Measurements from ENCODE around the gene DHRS9.

Gene DHRS9

GRCh38 chr2:169091761-169092519, 22.6 kb downstream of the DHRS9 start:
- Histone ChIP-seq H3K9me3 (replicated peaks; ENCODE audit: insufficient read depth, low read length) (no peaks in the 10 kb centered on the region), H3K79me2 (ENCODE audit: low read length) (no peaks in the 10 kb centered on the region), H3K27ac (ENCODE audit: low read length) (no peak overlapping the region), H3K4me1 (ENCODE audit: low read length) (peaks cover 21% of the 10 kb centered on the region), H3K4me3 (ENCODE audit: low read length) (no peak overlapping the region), H3K9me2 (replicated peaks; ENCODE audit: insufficient read depth, low read length) (no peaks in the 10 kb centered on the region), H3K4me2 (ENCODE audit: low read depth, low read length) (no peak overlapping the region), H4K20me1 (ENCODE audit: insufficient read depth, low read length) (no peaks in the 10 kb centered on the region), H3F3A (ENCODE audit: insufficient read depth, low read length) (peaks cover 16% of the 10 kb centered on the region), H2AFZ (ENCODE audit: low read length) (no peak overlapping the region), H3K36me3 (replicated peaks; ENCODE audit: insufficient read depth, low read length) (no peaks in the 10 kb centered on the region), H3K9ac (ENCODE audit: low read length) (no peak overlapping the region), H3K27me3 (replicated peaks; ENCODE audit: insufficient read depth, low read length) (no peaks in the 10 kb centered on the region)
- no peak for DNase-seq
- TF ChIP-seq CTCF (IDR thresholded peaks at IDR 0.05; ENCODE audit: low read length) = no peak

GRCh38 chr2:169093535-169093934, 24.2 kb downstream of the DHRS9 start:
- no peak overlapping the region for H3K4me2 ChIP-seq (ENCODE audit: low read depth, low read length)
- no peak overlapping the region for H3K9ac ChIP-seq (ENCODE audit: low read length)
- no peak overlapping the region for H2AFZ ChIP-seq (ENCODE audit: low read length)
- H3K4me3 ChIP-seq (ENCODE audit: low read length) = no peak overlapping the region
- no peaks in the 10 kb centered on the region for H3K27me3 ChIP-seq (replicated peaks; ENCODE audit: insufficient read depth, low read length)
- peaks cover 22% of the 10 kb centered on the region for H3K4me1 ChIP-seq (ENCODE audit: low read length)
- H3F3A ChIP-seq (ENCODE audit: insufficient read depth, low read length) = peaks cover 16% of the 10 kb centered on the region
- no peaks in the 10 kb centered on the region for H3K36me3 ChIP-seq (replicated peaks; ENCODE audit: insufficient read depth, low read length)
- no peak for DNase-seq
- no peaks in the 10 kb centered on the region for H3K9me2 ChIP-seq (replicated peaks; ENCODE audit: insufficient read depth, low read length)
- no peak overlapping the region for H3K27ac ChIP-seq (ENCODE audit: low read length)
- no peaks in the 10 kb centered on the region for H4K20me1 ChIP-seq (ENCODE audit: insufficient read depth, low read length)
- no peak for TF ChIP-seq CTCF (IDR thresholded peaks at IDR 0.05; ENCODE audit: low read length)
- H3K79me2 ChIP-seq (ENCODE audit: low read length) = no peaks in the 10 kb centered on the region
- no peaks in the 10 kb centered on the region for H3K9me3 ChIP-seq (replicated peaks; ENCODE audit: insufficient read depth, low read length)

GRCh38 chr2:169094676-169095075, 25.3 kb downstream of the DHRS9 start:
- Histone ChIP-seq H3K4me2 (ENCODE audit: low read depth, low read length) (peak overlapping the region; percentile 69), H3K9me3 (replicated peaks; ENCODE audit: insufficient read depth, low read length) (no peaks in the 10 kb centered on the region), H2AFZ (ENCODE audit: low read length) (no peak overlapping the region)

More at GRCh38 chr2:169094676-169095075, 25.3 kb downstream of the DHRS9 start:
- DNase-seq = no peak
- Histone ChIP-seq H3K4me1 (ENCODE audit: low read length) (peaks cover 25% of the 10 kb centered on the region), H3K4me3 (ENCODE audit: low read length) (no peak overlapping the region), H3F3A (ENCODE audit: insufficient read depth, low read length) (peaks cover 16% of the 10 kb centered on the region), H3K9me2 (replicated peaks; ENCODE audit: insufficient read depth, low read length) (no peaks in the 10 kb centered on the region), H3K36me3 (replicated peaks; ENCODE audit: insufficient read depth, low read length) (no peaks in the 10 kb centered on the region), H4K20me1 (ENCODE audit: insufficient read depth, low read length) (no peaks in the 10 kb centered on the region), H3K27ac (ENCODE audit: low read length) (no peak overlapping the region), H3K79me2 (ENCODE audit: low read length) (no peaks in the 10 kb centered on the region), H3K9ac (ENCODE audit: low read length) (no peak overlapping the region), H3K27me3 (replicated peaks; ENCODE audit: insufficient read depth, low read length) (no peaks in the 10 kb centered on the region)
- TF ChIP-seq CTCF (IDR thresholded peaks at IDR 0.05; ENCODE audit: low read length) (no peak), EZH2phosphoT487 (IDR thresholded peaks at IDR 0.05; ENCODE audit: low read length) (no peak), EZH2 (optimal IDR thresholded peaks at IDR 0.05; ENCODE audit: low read depth, low read length) (no peak)
